ENCODE data around the gene BRCA2. TPM values are rescaled to one million over a fixed set of nuclear protein-coding genes. Genes with fewer than 3 reads are reported as not detected.

BRCA2 gene
- total RNA-seq, 1 experiment from 2014 or later = 21.6 TPM

DNA sequence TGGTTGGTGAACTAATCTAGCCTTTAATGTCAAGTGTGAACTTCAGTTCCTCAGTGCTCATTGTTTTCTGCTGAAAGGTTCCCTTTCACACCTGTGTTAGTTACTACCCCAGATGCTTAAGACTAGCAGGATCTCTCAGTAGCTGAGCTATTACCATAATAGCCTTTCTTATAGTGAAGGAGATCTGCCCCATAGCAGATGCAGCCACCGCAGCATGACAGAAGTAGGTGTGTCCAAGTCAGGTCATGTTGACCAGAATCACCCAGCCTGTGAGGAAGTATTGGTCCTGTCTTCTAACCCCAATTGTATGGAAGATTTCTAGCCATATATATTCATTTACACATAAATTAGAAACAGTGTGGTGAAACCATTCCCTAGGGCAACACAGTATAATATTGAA is 37.5 kb upstream of the BRCA2 start:
- Mint-ChIP-seq H3K4me1 (no peaks in the 10 kb centered on the region), H3K4me3 (no peak overlapping the region), H3K9me3 (no peaks in the 10 kb centered on the region), H3K27me3 (ENCODE audit: low read depth) (no peaks in the 10 kb centered on the region), H3K36me3 (no peaks in the 10 kb centered on the region), H3K27ac (no peak overlapping the region)
- ChIA-PET POLR2A (no interaction called here), CTCF (interaction anchor here (1.5 kb wide), 1 partner anchor 10 kb away, joined by 12 read pairs; no protein-coding TSS in a partner anchor)
- no peak for TF ChIP-seq NFE2L1 (CRISPR knock-in tag; IDR thresholded peaks at IDR 0.05)
- TF ChIP-seq CREB1 (CRISPR knock-in tag; IDR thresholded peaks at IDR 0.05) = no peak
- TF ChIP-seq ZNF396 (CRISPR knock-in tag; IDR thresholded peaks at IDR 0.05; ENCODE audit: borderline replicate concordance) = no peak
- TF ChIP-seq, protein P1, sequence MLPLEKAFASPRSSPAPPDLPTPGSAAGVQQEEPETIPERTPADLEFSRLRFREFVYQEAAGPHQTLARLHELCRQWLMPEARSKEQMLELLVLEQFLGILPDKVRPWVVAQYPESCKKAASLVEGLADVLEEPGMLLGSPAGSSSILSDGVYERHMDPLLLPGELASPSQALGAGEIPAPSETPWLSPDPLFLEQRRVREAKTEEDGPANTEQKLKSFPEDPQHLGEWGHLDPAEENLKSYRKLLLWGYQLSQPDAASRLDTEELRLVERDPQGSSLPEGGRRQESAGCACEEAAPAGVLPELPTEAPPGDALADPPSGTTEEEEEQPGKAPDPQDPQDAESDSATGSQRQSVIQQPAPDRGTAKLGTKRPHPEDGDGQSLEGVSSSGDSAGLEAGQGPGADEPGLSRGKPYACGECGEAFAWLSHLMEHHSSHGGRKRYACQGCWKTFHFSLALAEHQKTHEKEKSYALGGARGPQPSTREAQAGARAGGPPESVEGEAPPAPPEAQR (CRISPR knock-in tag; IDR thresholded peaks at IDR 0.05) = no peak
- TF ChIP-seq, protein P2, sequence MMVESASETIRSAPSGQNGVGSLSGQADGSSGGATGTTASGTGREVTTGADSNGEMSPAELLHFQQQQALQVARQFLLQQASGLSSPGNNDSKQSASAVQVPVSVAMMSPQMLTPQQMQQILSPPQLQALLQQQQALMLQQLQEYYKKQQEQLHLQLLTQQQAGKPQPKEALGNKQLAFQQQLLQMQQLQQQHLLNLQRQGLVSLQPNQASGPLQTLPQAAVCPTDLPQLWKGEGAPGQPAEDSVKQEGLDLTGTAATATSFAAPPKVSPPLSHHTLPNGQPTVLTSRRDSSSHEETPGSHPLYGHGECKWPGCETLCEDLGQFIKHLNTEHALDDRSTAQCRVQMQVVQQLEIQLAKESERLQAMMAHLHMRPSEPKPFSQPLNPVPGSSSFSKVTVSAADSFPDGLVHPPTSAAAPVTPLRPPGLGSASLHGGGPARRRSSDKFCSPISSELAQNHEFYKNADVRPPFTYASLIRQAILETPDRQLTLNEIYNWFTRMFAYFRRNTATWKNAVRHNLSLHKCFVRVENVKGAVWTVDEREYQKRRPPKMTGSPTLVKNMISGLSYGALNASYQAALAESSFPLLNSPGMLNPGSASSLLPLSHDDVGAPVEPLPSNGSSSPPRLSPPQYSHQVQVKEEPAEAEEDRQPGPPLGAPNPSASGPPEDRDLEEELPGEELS (CRISPR knock-in tag; IDR thresholded peaks at IDR 0.05) = no peak
- no peak for TF ChIP-seq JUN (CRISPR knock-in tag; IDR thresholded peaks at IDR 0.05)
- TF ChIP-seq KAT7 (CRISPR knock-in tag; IDR thresholded peaks at IDR 0.05; ENCODE audit: borderline replicate concordance) = no peak
- no peak for TF ChIP-seq ZNF121 (CRISPR knock-in tag; IDR thresholded peaks at IDR 0.05)
- TF ChIP-seq, protein P3, sequence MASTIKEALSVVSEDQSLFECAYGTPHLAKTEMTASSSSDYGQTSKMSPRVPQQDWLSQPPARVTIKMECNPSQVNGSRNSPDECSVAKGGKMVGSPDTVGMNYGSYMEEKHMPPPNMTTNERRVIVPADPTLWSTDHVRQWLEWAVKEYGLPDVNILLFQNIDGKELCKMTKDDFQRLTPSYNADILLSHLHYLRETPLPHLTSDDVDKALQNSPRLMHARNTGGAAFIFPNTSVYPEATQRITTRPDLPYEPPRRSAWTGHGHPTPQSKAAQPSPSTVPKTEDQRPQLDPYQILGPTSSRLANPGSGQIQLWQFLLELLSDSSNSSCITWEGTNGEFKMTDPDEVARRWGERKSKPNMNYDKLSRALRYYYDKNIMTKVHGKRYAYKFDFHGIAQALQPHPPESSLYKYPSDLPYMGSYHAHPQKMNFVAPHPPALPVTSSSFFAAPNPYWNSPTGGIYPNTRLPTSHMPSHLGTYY (CRISPR knock-in tag; IDR thresholded peaks at IDR 0.05) = no peak
- TF ChIP-seq, protein P4, sequence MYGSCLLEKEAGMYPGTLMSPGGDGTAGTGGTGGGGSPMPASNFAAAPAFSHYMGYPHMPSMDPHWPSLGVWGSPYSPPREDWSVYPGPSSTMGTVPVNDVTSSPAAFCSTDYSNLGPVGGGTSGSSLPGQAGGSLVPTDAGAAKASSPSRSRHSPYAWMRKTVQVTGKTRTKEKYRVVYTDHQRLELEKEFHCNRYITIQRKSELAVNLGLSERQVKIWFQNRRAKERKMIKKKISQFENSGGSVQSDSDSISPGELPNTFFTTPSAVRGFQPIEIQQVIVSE (CRISPR knock-in tag; IDR thresholded peaks at IDR 0.05; ENCODE audit: borderline replicate concordance) = no peak
- ATAC-seq (no peak), DNase-seq (ENCODE audit: low spot score) (no peak)

DNA sequence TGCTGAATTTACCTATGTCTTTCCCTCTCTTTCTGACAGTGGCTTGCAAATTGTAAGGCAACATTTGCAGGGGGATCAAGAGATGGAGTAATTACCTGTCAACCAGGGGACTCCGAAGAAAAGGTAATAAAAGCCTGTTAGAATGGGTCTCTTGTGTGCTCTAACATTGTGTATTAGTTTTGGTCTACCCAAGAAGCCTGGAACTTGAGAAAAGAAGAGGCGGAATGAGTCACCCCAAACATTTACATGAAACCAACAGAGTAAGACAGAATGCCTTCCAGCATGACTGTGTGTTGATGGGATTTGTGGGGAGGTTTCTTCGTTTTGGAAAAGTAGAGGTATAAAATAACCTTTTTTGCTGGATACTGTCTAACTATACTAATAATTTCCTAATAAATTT is 36.9 kb upstream of the BRCA2 start:
- Mint-ChIP-seq H3K27me3 (ENCODE audit: low read depth) (no peaks in the 10 kb centered on the region), H3K9me3 (no peaks in the 10 kb centered on the region), H3K4me3 (no peak overlapping the region), H3K36me3 (no peaks in the 10 kb centered on the region), H3K4me1 (no peaks in the 10 kb centered on the region), H3K27ac (no peak overlapping the region)
- ChIA-PET POLR2A (no interaction called here), CTCF (interaction anchor here (1.0 kb wide), 1 partner anchor 10 kb away, joined by 3 read pairs; no protein-coding TSS in a partner anchor)
- DNase-seq (ENCODE audit: low spot score) (no peak), ATAC-seq (no peak)
- TF ChIP-seq, protein P5, sequence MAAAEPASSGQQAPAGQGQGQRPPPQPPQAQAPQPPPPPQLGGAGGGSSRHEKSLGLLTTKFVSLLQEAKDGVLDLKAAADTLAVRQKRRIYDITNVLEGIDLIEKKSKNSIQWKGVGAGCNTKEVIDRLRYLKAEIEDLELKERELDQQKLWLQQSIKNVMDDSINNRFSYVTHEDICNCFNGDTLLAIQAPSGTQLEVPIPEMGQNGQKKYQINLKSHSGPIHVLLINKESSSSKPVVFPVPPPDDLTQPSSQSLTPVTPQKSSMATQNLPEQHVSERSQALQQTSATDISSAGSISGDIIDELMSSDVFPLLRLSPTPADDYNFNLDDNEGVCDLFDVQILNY (CRISPR knock-in tag; IDR thresholded peaks at IDR 0.05) = no peak
- no peak for TF ChIP-seq IRF2 (CRISPR knock-in tag; IDR thresholded peaks at IDR 0.05; ENCODE audit: borderline replicate concordance, low read depth)
- TF ChIP-seq, protein P6, sequence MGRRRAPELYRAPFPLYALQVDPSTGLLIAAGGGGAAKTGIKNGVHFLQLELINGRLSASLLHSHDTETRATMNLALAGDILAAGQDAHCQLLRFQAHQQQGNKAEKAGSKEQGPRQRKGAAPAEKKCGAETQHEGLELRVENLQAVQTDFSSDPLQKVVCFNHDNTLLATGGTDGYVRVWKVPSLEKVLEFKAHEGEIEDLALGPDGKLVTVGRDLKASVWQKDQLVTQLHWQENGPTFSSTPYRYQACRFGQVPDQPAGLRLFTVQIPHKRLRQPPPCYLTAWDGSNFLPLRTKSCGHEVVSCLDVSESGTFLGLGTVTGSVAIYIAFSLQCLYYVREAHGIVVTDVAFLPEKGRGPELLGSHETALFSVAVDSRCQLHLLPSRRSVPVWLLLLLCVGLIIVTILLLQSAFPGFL (CRISPR knock-in tag; IDR thresholded peaks at IDR 0.05; ENCODE audit: borderline replicate concordance) = no peak
- TF ChIP-seq, protein P7, sequence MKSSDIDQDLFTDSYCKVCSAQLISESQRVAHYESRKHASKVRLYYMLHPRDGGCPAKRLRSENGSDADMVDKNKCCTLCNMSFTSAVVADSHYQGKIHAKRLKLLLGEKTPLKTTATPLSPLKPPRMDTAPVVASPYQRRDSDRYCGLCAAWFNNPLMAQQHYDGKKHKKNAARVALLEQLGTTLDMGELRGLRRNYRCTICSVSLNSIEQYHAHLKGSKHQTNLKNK (CRISPR knock-in tag; IDR thresholded peaks at IDR 0.05) = no peak
- no peak for TF ChIP-seq SMAD4 (CRISPR knock-in tag; IDR thresholded peaks at IDR 0.05)
- TF ChIP-seq ZNF396 (CRISPR knock-in tag; IDR thresholded peaks at IDR 0.05; ENCODE audit: borderline replicate concordance) = no peak
- TF ChIP-seq, protein P8, sequence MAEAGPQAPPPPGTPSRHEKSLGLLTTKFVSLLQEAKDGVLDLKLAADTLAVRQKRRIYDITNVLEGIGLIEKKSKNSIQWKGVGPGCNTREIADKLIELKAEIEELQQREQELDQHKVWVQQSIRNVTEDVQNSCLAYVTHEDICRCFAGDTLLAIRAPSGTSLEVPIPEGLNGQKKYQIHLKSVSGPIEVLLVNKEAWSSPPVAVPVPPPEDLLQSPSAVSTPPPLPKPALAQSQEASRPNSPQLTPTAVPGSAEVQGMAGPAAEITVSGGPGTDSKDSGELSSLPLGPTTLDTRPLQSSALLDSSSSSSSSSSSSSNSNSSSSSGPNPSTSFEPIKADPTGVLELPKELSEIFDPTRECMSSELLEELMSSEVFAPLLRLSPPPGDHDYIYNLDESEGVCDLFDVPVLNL (CRISPR knock-in tag; IDR thresholded peaks at IDR 0.05; ENCODE audit: borderline replicate concordance, low read depth) = no peak
- TF ChIP-seq, protein P1 (CRISPR knock-in tag; IDR thresholded peaks at IDR 0.05) = no peak

Data from WTC11 (cell line).